ENCODE measurements around the gene NACC1.

NACC1 gene

DNA sequence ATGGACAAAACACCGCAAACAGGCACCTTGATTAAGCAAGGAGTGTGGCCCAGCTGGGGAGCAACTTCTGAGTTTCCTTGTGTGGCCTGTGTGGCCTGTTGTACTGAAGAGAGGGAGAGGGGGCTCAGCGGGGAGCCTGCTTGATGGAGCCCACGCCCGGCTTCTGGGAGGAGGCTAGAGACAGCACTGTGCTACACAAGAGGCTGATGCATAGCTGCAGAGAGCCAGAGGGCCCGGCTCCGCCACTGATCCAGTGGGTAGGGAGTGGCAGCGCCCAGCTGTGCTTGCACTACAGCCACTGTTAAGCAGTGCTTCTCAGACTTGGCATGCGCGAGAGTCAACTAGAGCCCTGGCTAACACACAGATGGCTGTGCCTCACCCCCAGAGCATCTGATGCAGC, 34.4 kb upstream of the NACC1 start:
- H3K36me3 ChIP-seq (ENCODE audit: insufficient read depth, low read length): peaks cover 4% of the 10 kb centered on the region
- H3K27ac ChIP-seq: peak overlapping the region; percentile 51; the same call in 1 of the 2 replicates
- H3K9me3 ChIP-seq (ENCODE audit: low read depth, low read length): no peaks in the 10 kb centered on the region
- H3K4me3 ChIP-seq: no peak overlapping the region
- DNase-seq (ENCODE audit: low read depth, low spot score): no peak
- no peak overlapping the region for H3K9ac ChIP-seq (ENCODE audit: insufficient read length)
- TF ChIP-seq EZH2 (IDR thresholded peaks at IDR 0.05): no peak
- no peak for TF ChIP-seq POLR2AphosphoS5 (IDR thresholded peaks at IDR 0.05; ENCODE audit: borderline replicate concordance, low read depth, low read length)
- no peak for TF ChIP-seq FOXP2 (optimal IDR thresholded peaks at IDR 0.05; ENCODE audit: control extremely low read depth, extremely low read length, insufficient read depth)

DNA sequence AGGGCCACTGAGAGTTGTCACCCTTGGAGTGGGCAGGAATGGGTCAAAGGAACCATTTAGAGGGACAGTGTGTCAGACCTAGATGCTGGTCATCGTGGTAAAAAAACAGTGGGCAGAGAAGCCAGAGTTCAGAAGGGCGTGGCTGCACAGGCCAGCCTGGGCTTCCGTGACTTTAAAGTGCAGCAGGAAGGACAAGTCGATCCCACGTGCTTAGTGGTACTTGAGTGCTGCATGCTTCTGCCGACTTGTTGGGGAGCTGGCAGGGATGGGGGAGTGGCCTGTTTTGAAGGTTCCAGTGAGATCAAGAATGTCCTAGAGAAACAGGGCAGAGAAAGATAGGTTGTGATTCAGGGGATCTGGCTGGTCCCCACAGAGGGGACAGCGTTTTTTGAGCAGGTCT, 32.4 kb upstream of the NACC1 start:
- Histone ChIP-seq H3K9ac (ENCODE audit: insufficient read length) (no peak overlapping the region), H3K9me3 (ENCODE audit: low read depth, low read length) (no peaks in the 10 kb centered on the region), H3K36me3 (ENCODE audit: insufficient read depth, low read length) (no peaks in the 10 kb centered on the region; the same call in 1 of the 2 replicates), H3K4me3 (no peak overlapping the region), H3K27ac (no peak overlapping the region)
- TF ChIP-seq EZH2 (IDR thresholded peaks at IDR 0.05) (no peak), POLR2AphosphoS5 (IDR thresholded peaks at IDR 0.05; ENCODE audit: borderline replicate concordance, low read depth, low read length) (no peak), FOXP2 (optimal IDR thresholded peaks at IDR 0.05; ENCODE audit: control extremely low read depth, extremely low read length, insufficient read depth) (no peak)
- DNase-seq (ENCODE audit: low read depth, low spot score): no peak

DNA sequence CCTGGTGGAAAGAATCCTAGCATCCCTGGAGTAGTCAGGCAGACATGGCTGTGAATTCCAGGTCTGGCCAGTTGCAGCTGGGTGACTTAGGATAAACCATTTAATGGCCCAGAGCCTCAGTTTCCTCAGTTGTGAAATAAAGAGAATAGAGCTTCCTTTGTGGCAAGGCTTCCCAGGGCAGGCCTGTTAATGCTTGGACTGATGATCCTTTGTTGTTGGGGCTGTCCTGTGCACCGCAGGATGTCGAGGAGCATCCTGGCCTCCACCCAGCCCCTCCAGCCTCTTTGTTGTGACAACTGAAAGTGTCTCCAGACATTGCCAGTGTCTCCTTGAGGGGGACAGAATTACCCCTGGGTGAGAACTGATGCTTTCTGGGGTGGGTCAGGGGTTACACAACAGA, 31.7 kb upstream of the NACC1 start:
- TF ChIP-seq EZH2 (IDR thresholded peaks at IDR 0.05) (no peak), FOXP2 (optimal IDR thresholded peaks at IDR 0.05; ENCODE audit: control extremely low read depth, extremely low read length, insufficient read depth) (no peak), POLR2AphosphoS5 (IDR thresholded peaks at IDR 0.05; ENCODE audit: borderline replicate concordance, low read depth, low read length) (no peak; the same call in 1 of the 2 replicates)

DNA sequence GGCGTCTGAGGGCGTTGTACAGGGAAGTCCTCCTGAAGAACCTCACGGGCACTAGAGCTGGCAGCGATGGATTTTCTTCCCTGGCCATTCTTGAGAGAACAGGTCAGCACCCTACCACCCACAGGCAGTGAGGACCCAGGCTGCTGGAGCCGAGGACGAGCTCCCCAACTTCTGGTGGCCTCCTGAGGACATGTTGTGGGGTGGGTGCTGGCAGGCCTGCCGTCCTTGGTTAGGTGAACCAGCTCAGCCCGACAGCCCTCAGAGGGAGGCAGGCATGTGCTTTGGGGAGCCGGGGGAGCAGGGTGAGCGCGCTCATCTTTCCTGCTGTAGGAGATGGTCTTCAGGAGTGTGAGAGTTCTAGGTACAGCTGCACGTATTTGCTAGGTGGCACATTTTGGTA, 30.8 kb upstream of the NACC1 start:
- Histone ChIP-seq H3K9me3 (ENCODE audit: low read depth, low read length) (no peaks in the 10 kb centered on the region), H3K36me3 (ENCODE audit: insufficient read depth, low read length) (no peaks in the 10 kb centered on the region; the same call in 1 of the 2 replicates), H3K9ac (ENCODE audit: insufficient read length) (no peak overlapping the region), H3K4me3 (no peak overlapping the region), H3K27ac (no peak overlapping the region)
- DNase-seq (ENCODE audit: low read depth, low spot score): no peak
- TF ChIP-seq EZH2 (IDR thresholded peaks at IDR 0.05): no peak
- TF ChIP-seq POLR2AphosphoS5 (IDR thresholded peaks at IDR 0.05; ENCODE audit: borderline replicate concordance, low read depth, low read length): no peak
- no peak for TF ChIP-seq FOXP2 (optimal IDR thresholded peaks at IDR 0.05; ENCODE audit: control extremely low read depth, extremely low read length, insufficient read depth)

More for the DNA sequence above, 31.7 kb upstream of the NACC1 start:
- H3K27ac ChIP-seq: no peak overlapping the region
- no peak overlapping the region for H3K9ac ChIP-seq (ENCODE audit: insufficient read length)
- H3K36me3 ChIP-seq (ENCODE audit: insufficient read depth, low read length): no peaks in the 10 kb centered on the region; the same call in 1 of the 2 replicates
- no peaks in the 10 kb centered on the region for H3K9me3 ChIP-seq (ENCODE audit: low read depth, low read length)
- DNase-seq (ENCODE audit: low read depth, low spot score): no peak
- H3K4me3 ChIP-seq: no peak overlapping the region

- H3K9me3 ChIP-seq (ENCODE audit: low read depth, low read length): no peaks in the 10 kb centered on the region
- no peaks in the 10 kb centered on the region; the same call in 1 of the 2 replicates for H3K36me3 ChIP-seq (ENCODE audit: insufficient read depth, low read length)
- H3K4me3 ChIP-seq: no peak overlapping the region
- H3K27ac ChIP-seq: no peak overlapping the region
- H3K9ac ChIP-seq (ENCODE audit: insufficient read length): no peak overlapping the region
- DNase-seq (ENCODE audit: low read depth, low spot score): no peak
- TF ChIP-seq FOXP2 (optimal IDR thresholded peaks at IDR 0.05; ENCODE audit: control extremely low read depth, extremely low read length, insufficient read depth) (no peak), EZH2 (IDR thresholded peaks at IDR 0.05) (no peak), POLR2AphosphoS5 (IDR thresholded peaks at IDR 0.05; ENCODE audit: borderline replicate concordance, low read depth, low read length) (no peak)
Measured at GRCh38 chr19:13087795-13088537, 30.1 kb upstream of the NACC1 start.

DNA sequence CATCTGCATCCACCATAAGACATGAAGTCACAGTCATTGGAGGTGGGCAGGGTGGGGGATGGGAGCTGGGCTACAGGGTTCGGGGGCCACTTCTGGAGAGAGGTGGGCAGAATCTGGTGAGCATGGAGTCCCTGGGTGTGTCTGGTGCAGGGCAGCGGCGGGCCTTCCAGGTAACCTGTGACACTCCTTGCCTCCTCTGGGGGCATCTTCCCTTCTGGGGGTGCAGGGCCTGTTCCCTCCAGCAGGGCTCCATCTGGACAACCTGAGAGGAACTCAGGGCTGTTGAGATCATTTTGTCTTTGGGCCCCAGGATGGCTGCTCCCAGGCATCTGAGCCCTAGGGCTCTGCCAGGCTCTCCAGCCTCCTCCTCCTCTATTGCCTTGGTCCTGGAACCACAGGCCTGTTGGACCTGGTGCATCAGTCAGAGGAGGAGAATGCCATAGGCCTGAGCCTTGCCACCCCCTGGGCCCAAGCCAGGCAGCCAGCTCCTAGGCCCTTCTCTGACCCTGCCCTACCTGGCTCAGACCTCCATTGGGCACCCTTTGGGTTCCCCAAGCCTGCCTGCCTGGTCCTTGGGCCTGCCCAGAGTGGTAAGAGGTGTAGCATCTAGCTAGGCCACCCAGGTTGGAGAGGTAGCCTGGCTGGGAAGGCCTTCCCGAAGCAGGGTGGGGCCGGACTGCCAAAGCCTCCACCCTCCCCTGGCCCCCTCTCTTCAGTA, 28.8 kb upstream of the NACC1 start:
- H3K9me3 ChIP-seq (ENCODE audit: low read depth, low read length): no peaks in the 10 kb centered on the region
- no peak overlapping the region for H3K4me3 ChIP-seq
- no peaks in the 10 kb centered on the region; the same call in 1 of the 2 replicates for H3K36me3 ChIP-seq (ENCODE audit: insufficient read depth, low read length)
- TF ChIP-seq EZH2 (IDR thresholded peaks at IDR 0.05) (no peak), POLR2AphosphoS5 (IDR thresholded peaks at IDR 0.05; ENCODE audit: borderline replicate concordance, low read depth, low read length) (no peak), FOXP2 (optimal IDR thresholded peaks at IDR 0.05; ENCODE audit: control extremely low read depth, extremely low read length, insufficient read depth) (no peak)
- no peak overlapping the region for H3K9ac ChIP-seq (ENCODE audit: insufficient read length)
- no peak overlapping the region for H3K27ac ChIP-seq
- DNase-seq (ENCODE audit: low read depth, low spot score): no peak

GRCh38 chr19:13089857-13090507, 28.1 kb upstream of the NACC1 start:
- no peak overlapping the region for H3K4me3 ChIP-seq
- H3K27ac ChIP-seq: 0 out of 2 replicates have a peak overlapping the region, but pooled peaks have one; percentile 80
- no peaks in the 10 kb centered on the region; the same call in 1 of the 2 replicates for H3K36me3 ChIP-seq (ENCODE audit: insufficient read depth, low read length)
- TF ChIP-seq FOXP2 (optimal IDR thresholded peaks at IDR 0.05; ENCODE audit: control extremely low read depth, extremely low read length, insufficient read depth) (no peak), POLR2AphosphoS5 (IDR thresholded peaks at IDR 0.05; ENCODE audit: borderline replicate concordance, low read depth, low read length) (no peak), EZH2 (IDR thresholded peaks at IDR 0.05) (no peak)
- no peaks in the 10 kb centered on the region for H3K9me3 ChIP-seq (ENCODE audit: low read depth, low read length)
- DNase-seq (ENCODE audit: low read depth, low spot score): no peak
- H3K9ac ChIP-seq (ENCODE audit: insufficient read length): no peak overlapping the region
